HuH-7 (cell line): ENCODE data around the gene TOP3B.

Experiments used
- DNase-seq: peaks from one replicate; pipeline ENCODE4 v3.0.0; 2011; ENCODE audit warnings: low spot score

The TOP3B gene

GRCh38 chr22:22010358-22010757 lies 27.8 kb upstream of the TOP3B start:
- no peak for DNase-seq

- no peak for DNase-seq
Measured at GRCh38 chr22:22009661-22010060, 27.1 kb upstream of the TOP3B start.

- no peak for DNase-seq
Measured at GRCh38 chr22:22006596-22006990, 24.0 kb upstream of the TOP3B start.

- no peak for DNase-seq
Measured at GRCh38 chr22:22005945-22006595, 23.5 kb upstream of the TOP3B start.

- no peak for DNase-seq
Measured at GRCh38 chr22:22003233-22003632, 20.6 kb upstream of the TOP3B start.

- no peak for DNase-seq
Measured at GRCh38 chr22:22002526-22003055, 20.0 kb upstream of the TOP3B start.

- no peak for DNase-seq
Measured at GRCh38 chr22:22001664-22002525, 19.3 kb upstream of the TOP3B start.

- DNase-seq = no peak
Measured at GRCh38 chr22:21998595-21999247, 16.1 kb upstream of the TOP3B start.

GRCh38 chr22:21996175-21996720 lies 13.7 kb upstream of the TOP3B start:
- DNase-seq = no peak

- DNase-seq = no peak
Measured at GRCh38 chr22:21995660-21996059, 13.1 kb upstream of the TOP3B start.

GRCh38 chr22:21994881-21995444 lies 12.4 kb upstream of the TOP3B start:
- no peak for DNase-seq

GRCh38 chr22:21992593-21993237 lies 10.1 kb upstream of the TOP3B start:
- DNase-seq = no peak

- no peak for DNase-seq
Measured at GRCh38 chr22:21991774-21992173, 9.2 kb upstream of the TOP3B start.

GRCh38 chr22:21991304-21991596 lies 8.7 kb upstream of the TOP3B start:
- DNase-seq = no peak

- DNase-seq = no peak
Measured at GRCh38 chr22:21990445-21991303, 8.1 kb upstream of the TOP3B start.

- DNase-seq = no peak
Measured at GRCh38 chr22:21989049-21989448, 6.5 kb upstream of the TOP3B start.

- DNase-seq = no peak
Measured at GRCh38 chr22:21985214-21985613, 2.6 kb upstream of the TOP3B start.

GRCh38 chr22:21984793-21985192 lies 2.2 kb upstream of the TOP3B start:
- peak; percentile 65 for DNase-seq

GRCh38 chr22:21981874-21982273 lies 713 bp downstream of the TOP3B start:
- no peak for DNase-seq

GRCh38 chr22:21980547-21980946 lies 2.0 kb downstream of the TOP3B start:
- no peak for DNase-seq
